Subcutaneous abdominal adipose tissue (tissue), 5 donors: Measurements from ENCODE around the gene MTMR3.

Source experiments
- H3K27ac ChIP-seq: one replicate; pipeline ENCODE4 v1.7.0; 2013; ENCODE audit warnings: low read depth, mild to moderate bottlenecking, inconsistent platforms, low read length, moderate library complexity
- H3K27me3 ChIP-seq, 5 donors: one replicate each; pipeline ENCODE4 v1.7.0; 2013; ENCODE audit warnings: low read length in 5 of 5, inconsistent platforms in 1 of 5; ENCODE audit not compliant: control insufficient read depth in 5 of 5, insufficient read depth in 4 of 5
- H3K36me3 ChIP-seq, 5 donors: one replicate each; pipeline ENCODE4 v1.7.0; 2013; ENCODE audit warnings: low read length in 5 of 5; ENCODE audit not compliant: control insufficient read depth in 5 of 5, insufficient read depth in 5 of 5
- H3K4me1 ChIP-seq, 5 donors: one replicate each; pipeline ENCODE4 v1.7.0; 2013; ENCODE audit warnings: low read length in 5 of 5, mild to moderate bottlenecking in 3 of 5, moderate library complexity in 1 of 5; ENCODE audit not compliant: control insufficient read depth in 5 of 5, insufficient read depth in 5 of 5
- H3K4me3 ChIP-seq, 5 donors: one replicate each; pipeline ENCODE4 v1.7.0; 2013; ENCODE audit warnings: low read length in 5 of 5, low read depth in 1 of 5
- H3K9ac ChIP-seq, 5 donors: one replicate each; pipeline ENCODE4 v1.7.0; 2013; ENCODE audit warnings: low read length in 5 of 5, mild to moderate bottlenecking in 4 of 5, moderate library complexity in 3 of 5
- H3K9me3 ChIP-seq, 5 donors: one replicate each; pipeline ENCODE4 v1.7.0; 2013; ENCODE audit warnings: low read length in 5 of 5; ENCODE audit not compliant: control insufficient read depth in 5 of 5
- donor health status: healthy.
- donor health status: healthy.
- donor health status: healthy.
- donor health status: healthy.
- donor health status: healthy.

Gene MTMR3

DNA sequence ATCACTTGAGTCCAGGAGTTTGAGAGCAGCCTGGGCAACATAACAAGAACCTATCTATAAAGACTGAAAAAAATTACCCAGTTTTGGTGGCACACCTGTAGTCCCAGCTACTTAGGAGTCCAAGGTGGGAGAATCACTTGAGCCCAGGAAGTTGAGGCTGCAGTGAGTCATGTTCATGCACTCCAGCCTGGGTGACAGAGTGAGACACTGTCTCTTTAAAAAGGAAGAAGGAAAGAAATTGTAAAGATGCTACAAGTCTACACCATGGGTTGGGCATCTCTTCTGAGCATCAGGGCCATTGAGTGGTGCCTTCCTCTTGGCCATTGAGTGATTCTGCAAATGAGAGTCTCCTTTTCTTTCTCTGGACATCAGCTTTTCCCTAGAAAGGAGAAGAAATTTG is 15.7 kb upstream of the MTMR3 start:
- Histone ChIP-seq H3K9ac (no peak overlapping the region), H3K27ac (no peak overlapping the region), H3K36me3 (no peaks in the 10 kb centered on the region), H3K4me1 (peaks cover 0 to 10% (median 0%) of the 10 kb centered on the region in 5 donors), H3K4me3 (no peak overlapping the region), H3K9me3 (no peaks in the 10 kb centered on the region), H3K27me3 (no peaks in the 10 kb centered on the region)

- Histone ChIP-seq H3K27me3 (no peaks in the 10 kb centered on the region), H3K36me3 (no peaks in the 10 kb centered on the region), H3K9ac (no peak overlapping the region), H3K4me3 (no peak overlapping the region), H3K27ac (no peak overlapping the region), H3K9me3 (no peaks in the 10 kb centered on the region), H3K4me1 (peaks cover 0 to 11% (median 0%) of the 10 kb centered on the region in 5 donors)
Measured at GRCh38 chr22:29867851-29868250, 15.1 kb upstream of the MTMR3 start.

DNA sequence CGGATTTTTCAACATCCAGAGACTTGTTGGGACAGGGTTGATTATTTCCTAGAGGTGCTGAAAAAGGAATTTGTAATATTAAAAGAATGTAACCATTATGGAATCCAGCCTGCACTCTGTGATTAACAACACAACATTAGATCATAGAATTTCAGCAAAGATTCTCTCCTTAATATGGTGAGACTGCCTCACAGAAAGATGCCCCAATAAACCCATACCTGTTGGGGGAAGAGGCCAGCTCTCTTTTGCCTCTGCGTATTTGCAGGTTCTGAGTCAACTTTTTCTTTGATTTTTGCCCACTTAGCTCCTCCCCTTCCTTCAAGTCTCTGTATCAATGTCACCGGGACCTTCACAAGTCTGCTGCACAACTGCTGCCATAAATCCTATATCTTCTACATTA is 12.4 kb upstream of the MTMR3 start:
- Histone ChIP-seq H3K27ac (no peak overlapping the region), H3K4me1 (peaks cover 0 to 11% (median 0%) of the 10 kb centered on the region in 5 donors), H3K27me3 (no peaks in the 10 kb centered on the region), H3K4me3 (no peak overlapping the region), H3K9me3 (no peaks in the 10 kb centered on the region), H3K9ac (no peak overlapping the region), H3K36me3 (no peaks in the 10 kb centered on the region)

DNA sequence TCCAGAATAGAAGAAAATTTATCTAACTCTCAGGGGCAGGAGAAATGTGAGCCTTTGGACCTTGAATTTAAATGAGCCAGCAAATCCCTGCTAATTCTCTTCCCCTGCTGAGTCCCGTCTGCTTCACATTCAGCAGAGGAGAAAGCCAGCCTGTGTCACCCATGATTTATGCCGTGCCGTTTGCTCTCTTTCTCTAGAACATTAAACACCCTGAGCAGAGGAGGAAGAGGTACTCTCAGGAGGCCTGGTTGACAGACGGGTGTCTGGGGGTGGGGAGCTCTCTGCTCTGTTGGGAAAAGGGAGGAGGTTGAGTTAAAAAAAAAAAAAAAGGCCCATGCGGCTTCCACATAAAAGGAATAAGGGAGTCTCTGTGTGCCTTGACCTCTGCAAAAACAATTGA is 11.3 kb upstream of the MTMR3 start:
- Histone ChIP-seq H3K27ac (no peak overlapping the region), H3K36me3 (no peaks in the 10 kb centered on the region), H3K9ac (peak overlapping the region in 1 of 5 donors; percentile 25)

DNA sequence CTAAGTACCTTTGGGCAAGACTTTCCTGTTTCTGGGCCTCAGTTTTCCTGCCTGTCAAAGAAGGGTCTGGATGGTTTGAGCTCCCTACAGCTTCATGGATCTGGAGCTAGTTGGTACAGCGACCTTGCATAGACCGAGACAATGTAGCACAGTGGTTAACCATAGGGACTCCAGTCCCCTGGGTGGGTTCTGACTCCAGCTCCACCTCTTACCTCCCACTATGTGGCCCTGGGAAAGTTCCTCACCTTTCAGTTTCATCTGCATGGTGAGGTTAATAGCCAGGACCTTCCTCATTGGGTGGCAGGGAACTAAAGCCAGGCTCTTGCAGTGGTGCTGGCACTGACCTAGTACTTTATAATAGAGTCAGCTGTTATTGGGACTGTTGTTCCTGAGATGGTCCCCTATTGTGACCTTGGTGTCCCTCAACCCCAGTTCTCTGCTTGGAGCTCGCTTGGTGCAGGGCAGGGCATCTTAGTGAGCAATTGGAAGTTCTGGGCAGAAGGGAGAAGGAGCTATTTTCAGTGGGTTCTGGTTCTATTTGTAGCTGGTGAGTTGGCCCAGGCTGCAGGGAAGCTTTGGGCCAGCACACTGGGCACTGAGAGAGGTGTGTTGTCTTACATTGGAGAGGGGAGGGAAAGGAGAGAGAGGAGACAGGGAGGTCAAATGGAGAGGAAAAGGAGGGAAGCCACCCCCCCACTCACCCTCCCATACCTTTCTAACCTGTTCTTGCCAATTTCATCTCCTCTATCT is 10.7 kb upstream of the MTMR3 start:
- Histone ChIP-seq H3K4me3 (no peak overlapping the region), H3K9ac (no peak overlapping the region), H3K36me3 (no peaks in the 10 kb centered on the region), H3K27me3 (no peaks in the 10 kb centered on the region), H3K4me1 (peaks cover 0 to 11% (median 0%) of the 10 kb centered on the region in 5 donors), H3K27ac (no peak overlapping the region), H3K9me3 (no peaks in the 10 kb centered on the region)

More for the DNA sequence above, 11.3 kb upstream of the MTMR3 start:
- Histone ChIP-seq H3K27me3 (no peaks in the 10 kb centered on the region), H3K9me3 (no peaks in the 10 kb centered on the region), H3K4me3 (no peak overlapping the region), H3K4me1 (peaks cover 0 to 11% (median 0%) of the 10 kb centered on the region in 5 donors)

DNA sequence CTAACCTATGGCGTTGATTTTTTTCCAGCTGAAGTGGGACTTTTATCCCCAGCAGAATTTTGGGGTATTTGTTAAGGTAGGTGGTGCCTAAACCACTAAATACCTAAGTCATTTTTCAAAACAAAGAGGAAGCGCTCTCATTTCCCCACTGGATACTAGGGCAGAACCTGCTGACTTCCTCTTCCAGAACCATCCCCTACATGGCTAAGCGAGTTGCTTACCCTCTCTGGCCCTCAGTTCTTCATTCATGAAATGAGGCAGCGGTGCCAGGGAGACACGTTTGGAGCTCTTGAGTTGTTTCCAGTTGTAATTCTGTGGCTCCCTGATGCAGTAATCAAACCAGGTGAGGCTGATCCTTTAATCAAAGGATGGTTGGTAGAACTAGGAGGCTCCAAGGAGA is 10.0 kb upstream of the MTMR3 start:
- Histone ChIP-seq H3K27ac (no peak overlapping the region), H3K9me3 (no peaks in the 10 kb centered on the region), H3K9ac (peak overlapping the region in 1 of 5 donors; percentile 15), H3K4me1 (peaks cover 0 to 11% (median 0%) of the 10 kb centered on the region in 5 donors), H3K36me3 (no peaks in the 10 kb centered on the region), H3K27me3 (no peaks in the 10 kb centered on the region), H3K4me3 (no peak overlapping the region)

- no peaks in the 10 kb centered on the region for H3K36me3 ChIP-seq
- no peak overlapping the region for H3K27ac ChIP-seq
Measured at GRCh38 chr22:29873943-29874342, 9.0 kb upstream of the MTMR3 start.

GRCh38 chr22:29877620-29878019 is 5.4 kb upstream of the MTMR3 start:
- no peak overlapping the region for H3K27ac ChIP-seq
- no peak overlapping the region for H3K9ac ChIP-seq
- H3K9me3 ChIP-seq, result no peaks in the 10 kb centered on the region
- H3K36me3 ChIP-seq, result no peaks in the 10 kb centered on the region
- no peak overlapping the region for H3K4me3 ChIP-seq
- no peaks in the 10 kb centered on the region for H3K27me3 ChIP-seq
- H3K4me1 ChIP-seq, result peaks cover 0 to under 1% (median 0%) of the 10 kb centered on the region in 5 donors

More at GRCh38 chr22:29873943-29874342, 9.0 kb upstream of the MTMR3 start:
- no peak overlapping the region for H3K9ac ChIP-seq
- H3K4me3 ChIP-seq, result no peak overlapping the region
- H3K27me3 ChIP-seq, result no peaks in the 10 kb centered on the region
- H3K9me3 ChIP-seq, result no peaks in the 10 kb centered on the region
- peaks cover 0 to 11% (median 0%) of the 10 kb centered on the region in 5 donors for H3K4me1 ChIP-seq

DNA sequence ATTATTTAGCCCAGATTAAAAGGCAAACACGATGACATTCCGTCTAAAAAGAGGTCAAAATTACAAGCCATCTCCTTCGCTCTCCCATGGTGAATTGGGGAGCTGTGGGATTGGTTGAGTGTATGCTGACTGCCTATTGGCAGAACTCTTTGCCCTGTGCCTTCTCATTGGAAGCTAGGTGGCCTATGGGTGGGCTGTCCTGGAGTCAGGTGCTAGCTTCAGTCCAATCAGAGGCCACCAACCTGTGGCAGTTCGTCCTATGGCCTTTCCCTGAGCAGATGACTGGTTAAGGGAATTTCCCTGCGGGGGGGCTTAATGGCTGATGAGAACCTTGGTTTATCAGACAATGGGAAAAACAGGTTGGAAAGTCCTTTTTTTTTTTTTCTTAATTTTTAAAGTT is 3.2 kb upstream of the MTMR3 start:
- Histone ChIP-seq H3K27ac (no peak overlapping the region), H3K4me3 (no peak overlapping the region), H3K36me3 (no peaks in the 10 kb centered on the region), H3K4me1 (peaks cover 0 to 13% (median 10%) of the 10 kb centered on the region in 5 donors), H3K27me3 (no peaks in the 10 kb centered on the region), H3K9me3 (no peaks in the 10 kb centered on the region), H3K9ac (no peak overlapping the region)

GRCh38 chr22:29882716-29883044 is 294 bp upstream of the MTMR3 start:
- H3K27ac ChIP-seq, result no peak overlapping the region
- H3K36me3 ChIP-seq, result no peaks in the 10 kb centered on the region
- H3K4me3 ChIP-seq, result peak overlapping the region in 3 of 5 donors; percentile 34 to 88 (median 42)
- H3K27me3 ChIP-seq, result no peaks in the 10 kb centered on the region
- H3K4me1 ChIP-seq, result peaks cover 3 to 42% (median 35%) of the 10 kb centered on the region in 5 donors
- H3K9ac ChIP-seq, result no peak overlapping the region
- no peaks in the 10 kb centered on the region for H3K9me3 ChIP-seq
